AG20443 (cell line): Measurements from ENCODE around the gene SLC38A2.

Experiments used
- DNase-seq: peaks from one replicate; pipeline ENCODE4 v3.0.0; 2012; ENCODE audit warnings: low spot score, mixed read lengths

Gene SLC38A2

GRCh38 chr12:46374711-46375110 is 2.1 kb upstream of the SLC38A2 start:
- DNase-seq = no peak

GRCh38 chr12:46374310-46374709 is 1.7 kb upstream of the SLC38A2 start:
- no peak for DNase-seq

- DNase-seq = peak; percentile 42
Observed at GRCh38 chr12:46373301-46374296, 1.0 kb upstream of the SLC38A2 start.

GRCh38 chr12:46371718-46372543 is 642 bp downstream of the SLC38A2 start:
- DNase-seq = peak; percentile 59

- DNase-seq = peak; percentile 92
Observed at GRCh38 chr12:46370792-46371717, 1.5 kb downstream of the SLC38A2 start.

- no peak for DNase-seq
Observed at GRCh38 chr12:46370380-46370734, 2.2 kb downstream of the SLC38A2 start.

- DNase-seq = no peak
Observed at GRCh38 chr12:46369474-46370379, 2.8 kb downstream of the SLC38A2 start.

- no peak for DNase-seq
Observed at GRCh38 chr12:46369095-46369473, 3.5 kb downstream of the SLC38A2 start.

GRCh38 chr12:46368684-46369083 is 3.9 kb downstream of the SLC38A2 start:
- DNase-seq = no peak

- DNase-seq = no peak
Observed at GRCh38 chr12:46368138-46368537, 4.4 kb downstream of the SLC38A2 start.

- DNase-seq = no peak
Observed at GRCh38 chr12:46367351-46368029, 5.1 kb downstream of the SLC38A2 start.

- DNase-seq = no peak
Observed at GRCh38 chr12:46366771-46367170, 5.8 kb downstream of the SLC38A2 start.

- no peak for DNase-seq
Observed at GRCh38 chr12:46365951-46366379, 6.6 kb downstream of the SLC38A2 start.

- no peak for DNase-seq
Observed at GRCh38 chr12:46364777-46365580, 7.6 kb downstream of the SLC38A2 start.

GRCh38 chr12:46364300-46364696 is 8.3 kb downstream of the SLC38A2 start:
- no peak for DNase-seq

GRCh38 chr12:46363582-46364299 is 8.8 kb downstream of the SLC38A2 start:
- DNase-seq = no peak

GRCh38 chr12:46362895-46363581 is 9.5 kb downstream of the SLC38A2 start:
- DNase-seq = no peak

GRCh38 chr12:46361667-46362034 is 10.9 kb downstream of the SLC38A2 start:
- no peak for DNase-seq
